Measurements from ENCODE around the gene CDHR5.

DNA sequence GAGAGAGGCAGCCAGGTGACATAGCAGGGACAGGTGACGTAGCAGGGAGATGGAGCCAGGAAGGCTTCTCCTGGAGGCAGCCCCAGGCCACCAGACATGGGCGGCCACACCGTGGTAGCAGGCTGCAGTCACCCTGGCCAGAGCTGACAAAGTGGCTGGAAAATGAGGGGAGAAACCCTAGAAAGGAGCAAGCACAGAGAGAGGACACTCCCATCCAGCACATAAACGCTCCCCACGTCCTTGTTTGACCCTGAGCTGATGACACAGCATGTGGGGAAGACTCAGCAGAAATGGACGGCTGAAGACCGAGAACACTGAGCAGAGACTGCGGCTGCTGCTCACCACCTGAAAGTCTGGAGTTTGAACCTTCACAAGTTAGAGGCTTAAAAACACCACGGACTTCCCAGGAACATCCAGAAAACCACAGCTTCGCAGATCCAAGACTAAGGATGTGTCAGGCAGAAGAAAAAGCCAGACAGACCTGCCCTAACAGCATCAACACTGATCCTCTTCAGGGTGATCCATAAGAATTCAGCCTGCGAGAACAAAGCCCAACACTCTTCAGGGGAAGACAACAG lies 41.0 kb upstream of the CDHR5 start:
- TF ChIP-seq, protein P1, sequence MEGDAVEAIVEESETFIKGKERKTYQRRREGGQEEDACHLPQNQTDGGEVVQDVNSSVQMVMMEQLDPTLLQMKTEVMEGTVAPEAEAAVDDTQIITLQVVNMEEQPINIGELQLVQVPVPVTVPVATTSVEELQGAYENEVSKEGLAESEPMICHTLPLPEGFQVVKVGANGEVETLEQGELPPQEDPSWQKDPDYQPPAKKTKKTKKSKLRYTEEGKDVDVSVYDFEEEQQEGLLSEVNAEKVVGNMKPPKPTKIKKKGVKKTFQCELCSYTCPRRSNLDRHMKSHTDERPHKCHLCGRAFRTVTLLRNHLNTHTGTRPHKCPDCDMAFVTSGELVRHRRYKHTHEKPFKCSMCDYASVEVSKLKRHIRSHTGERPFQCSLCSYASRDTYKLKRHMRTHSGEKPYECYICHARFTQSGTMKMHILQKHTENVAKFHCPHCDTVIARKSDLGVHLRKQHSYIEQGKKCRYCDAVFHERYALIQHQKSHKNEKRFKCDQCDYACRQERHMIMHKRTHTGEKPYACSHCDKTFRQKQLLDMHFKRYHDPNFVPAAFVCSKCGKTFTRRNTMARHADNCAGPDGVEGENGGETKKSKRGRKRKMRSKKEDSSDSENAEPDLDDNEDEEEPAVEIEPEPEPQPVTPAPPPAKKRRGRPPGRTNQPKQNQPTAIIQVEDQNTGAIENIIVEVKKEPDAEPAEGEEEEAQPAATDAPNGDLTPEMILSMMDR (IDR thresholded peaks at IDR 0.05; ENCODE audit: insufficient read depth, low read length, poor library complexity, severe bottlenecking) = no peak
- no peak for TF ChIP-seq EZH2phosphoT487 (conservative IDR thresholded peaks at IDR 0.05; ENCODE audit: low read length)

All from SU-DHL-6 (cell line).